NT2/D1 (cell line): Measurements from ENCODE around the gene ARGFX.

Source experiments
- YY1 ChIP-seq: IDR thresholded peaks from 2 replicates; pipeline ENCODE4 v1.6.1; 2011; ENCODE audit not compliant: insufficient read length, insufficient read depth
- ZNF274 ChIP-seq: IDR thresholded peaks from 2 replicates; pipeline ENCODE4 v1.6.1; 2011; ENCODE audit warnings: mild to moderate bottlenecking, low read depth, low read length

GRCh38 chr3:121542924-121543323, 24.8 kb upstream of the ARGFX start:
- TF ChIP-seq YY1 (no peak), ZNF274 (no peak)
